MG63 (cell line): ENCODE measurements around the gene KRT73. TPM values are rescaled to one million over a fixed set of nuclear protein-coding genes. Genes with fewer than 3 reads are reported as not detected.

Source experiments
- DNase-seq: peaks from one replicate; pipeline ENCODE4 v3.0.0-alpha.2; 2020
- H3K27me3 ChIP-seq: fragments of 250-450 bp; sonication (Bioruptor Pico); 2 replicates; pipeline ENCODE4 v1.5.1; 2020; ENCODE audit warnings: mild to moderate bottlenecking, moderate library complexity
- H3K36me3 ChIP-seq: fragments of 250-450 bp; sonication (Bioruptor Pico); 2 replicates; pipeline ENCODE4 v1.5.1; 2020; ENCODE audit warnings: mild to moderate bottlenecking, moderate library complexity
- H3K4me3 ChIP-seq: fragments of 250-450 bp; sonication (Bioruptor Pico); 2 replicates; pipeline ENCODE4 v1.5.1; 2020; ENCODE audit warnings: mild to moderate bottlenecking, moderate library complexity
- H3K9me3 ChIP-seq: fragments of 250-450 bp; sonication (Bioruptor Pico); 2 replicates; pipeline ENCODE4 v1.5.1; 2020; ENCODE audit warnings: mild to moderate bottlenecking, moderate library complexity
- total RNA-seq: library from RNA; depleted of rRNA; stranded (reverse); fragments of >200 nt; shearing (Covaris generic); gene quantifications from 2 replicates; pipeline ENCODE4 v1.2.3, GENCODE V29; 2014; ENCODE audit warnings: low replicate concordance

Gene KRT73
- total RNA-seq, 1 experiment from 2014 or later = not detected

- H3K4me3 ChIP-seq = no peak overlapping the region
Observed at GRCh38 chr12:52650520-52651081, 32.2 kb upstream of the KRT73 start.

DNA sequence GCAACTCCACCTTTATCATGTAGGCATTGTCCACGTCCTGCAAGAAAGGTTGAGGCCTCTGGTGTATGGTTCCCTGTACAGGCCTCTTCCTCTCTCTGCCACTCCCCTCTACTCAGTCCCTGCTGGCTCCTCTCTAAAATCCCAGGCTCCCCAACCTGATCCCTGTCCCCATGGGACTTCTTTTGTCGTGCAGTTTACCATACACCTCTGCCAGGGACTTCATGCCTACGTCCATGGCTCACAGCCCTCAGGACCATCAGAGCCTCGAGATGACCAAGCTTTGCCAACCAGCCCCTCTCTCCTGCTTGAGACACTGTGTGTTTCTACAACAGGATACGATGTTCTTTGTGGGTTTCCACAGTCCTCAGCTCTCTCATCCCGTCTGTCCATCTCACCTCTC lies 30.7 kb upstream of the KRT73 start:
- peaks cover 4% of the 10 kb centered on the region; the same call in 1 of the 2 replicates for H3K27me3 ChIP-seq
- no peak for DNase-seq

More at GRCh38 chr12:52650520-52651081, 32.2 kb upstream of the KRT73 start:
- peak; percentile 51 for DNase-seq
- no peaks in the 10 kb centered on the region for H3K9me3 ChIP-seq
- no peaks in the 10 kb centered on the region for H3K36me3 ChIP-seq
- peaks cover 6% of the 10 kb centered on the region for H3K27me3 ChIP-seq

GRCh38 chr12:52648012-52648550 lies 29.7 kb upstream of the KRT73 start:
- Histone ChIP-seq H3K9me3 (no peaks in the 10 kb centered on the region), H3K36me3 (no peaks in the 10 kb centered on the region), H3K27me3 (peaks cover 2% of the 10 kb centered on the region; the same call in 1 of the 2 replicates), H3K4me3 (no peak overlapping the region)
- no peak for DNase-seq

More for the DNA sequence above, 30.7 kb upstream of the KRT73 start:
- Histone ChIP-seq H3K9me3 (no peaks in the 10 kb centered on the region), H3K4me3 (no peak overlapping the region), H3K36me3 (no peaks in the 10 kb centered on the region)

GRCh38 chr12:52647601-52648000 lies 29.2 kb upstream of the KRT73 start:
- no peaks in the 10 kb centered on the region for H3K9me3 ChIP-seq
- no peaks in the 10 kb centered on the region for H3K27me3 ChIP-seq
- no peak overlapping the region for H3K4me3 ChIP-seq
- no peaks in the 10 kb centered on the region for H3K36me3 ChIP-seq
- DNase-seq = no peak

DNA sequence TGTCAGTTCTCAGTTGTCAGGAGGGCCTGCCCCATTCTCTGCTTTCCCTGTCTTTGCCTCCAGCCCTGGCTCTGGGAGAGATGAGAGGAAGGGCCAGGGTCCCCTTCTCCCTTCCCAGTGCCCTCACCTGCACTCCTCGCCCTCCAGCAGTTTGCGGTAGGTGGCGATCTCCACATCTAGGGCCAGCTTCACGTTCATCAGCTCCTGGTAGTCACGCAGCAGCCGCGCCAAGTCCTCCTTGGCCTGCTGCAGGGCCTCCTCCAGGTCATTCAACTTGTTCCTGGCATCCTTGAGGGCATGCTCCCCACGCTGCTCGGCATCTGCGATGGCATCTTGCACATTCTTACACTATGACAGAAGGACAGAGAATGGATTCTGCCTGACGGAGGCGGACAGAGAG lies 28.3 kb upstream of the KRT73 start:
- H3K27me3 ChIP-seq = no peaks in the 10 kb centered on the region
- DNase-seq = no peak

GRCh38 chr12:52645982-52646381 lies 27.6 kb upstream of the KRT73 start:
- H3K27me3 ChIP-seq = no peaks in the 10 kb centered on the region
- no peak overlapping the region for H3K4me3 ChIP-seq
- no peaks in the 10 kb centered on the region for H3K9me3 ChIP-seq
- no peaks in the 10 kb centered on the region for H3K36me3 ChIP-seq
- DNase-seq = no peak

More for the DNA sequence above, 28.3 kb upstream of the KRT73 start:
- Histone ChIP-seq H3K4me3 (no peak overlapping the region), H3K9me3 (no peaks in the 10 kb centered on the region), H3K36me3 (no peaks in the 10 kb centered on the region)

DNA sequence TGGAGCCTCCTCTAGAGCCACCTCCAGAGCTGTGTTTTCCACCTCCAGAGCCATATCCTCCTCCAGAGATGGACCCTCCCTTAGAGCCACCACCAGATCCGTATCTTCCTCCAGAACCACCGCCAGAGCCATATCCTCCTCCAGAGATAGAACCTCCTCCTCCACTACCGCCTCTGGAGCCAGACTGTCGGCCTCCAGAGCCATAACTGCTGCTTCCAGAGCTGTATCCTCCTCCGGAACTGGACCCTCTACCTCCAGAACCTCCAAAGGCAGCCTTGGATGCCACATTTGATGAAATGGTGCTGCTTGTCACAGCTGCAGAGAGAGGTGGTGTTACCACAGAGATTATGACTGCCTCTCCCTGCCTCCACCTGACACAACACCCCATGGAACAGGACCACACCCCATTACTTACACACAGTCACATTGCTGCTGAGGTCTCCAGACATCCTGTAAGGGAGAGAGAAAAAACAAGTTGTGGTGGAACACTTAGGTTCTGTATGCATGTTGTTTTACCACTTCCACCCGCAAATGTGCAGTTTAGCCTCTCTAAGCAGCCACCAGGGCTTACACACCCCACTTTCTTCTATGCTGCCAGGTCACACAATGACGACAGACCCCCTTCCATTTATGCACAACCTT lies 26.9 kb upstream of the KRT73 start:
- no peak for DNase-seq
- Histone ChIP-seq H3K36me3 (no peaks in the 10 kb centered on the region), H3K27me3 (peaks cover 3% of the 10 kb centered on the region; the same call in 1 of the 2 replicates), H3K9me3 (no peaks in the 10 kb centered on the region), H3K4me3 (no peak overlapping the region)

- Histone ChIP-seq H3K4me3 (no peak overlapping the region), H3K9me3 (no peaks in the 10 kb centered on the region), H3K36me3 (no peaks in the 10 kb centered on the region), H3K27me3 (peaks cover 6% of the 10 kb centered on the region; the same call in 1 of the 2 replicates)
- no peak for DNase-seq
Observed at GRCh38 chr12:52644078-52644415, 25.7 kb upstream of the KRT73 start.

GRCh38 chr12:52643233-52644077 lies 25.1 kb upstream of the KRT73 start:
- no peak for DNase-seq
- no peaks in the 10 kb centered on the region for H3K36me3 ChIP-seq
- H3K27me3 ChIP-seq = peaks cover 8% of the 10 kb centered on the region; the same call in 1 of the 2 replicates
- H3K4me3 ChIP-seq = no peak overlapping the region
- no peaks in the 10 kb centered on the region for H3K9me3 ChIP-seq

- H3K9me3 ChIP-seq = no peaks in the 10 kb centered on the region
- DNase-seq = no peak
- H3K4me3 ChIP-seq = no peak overlapping the region
- H3K27me3 ChIP-seq = peaks cover 8% of the 10 kb centered on the region; the same call in 1 of the 2 replicates
- no peaks in the 10 kb centered on the region for H3K36me3 ChIP-seq
Observed at GRCh38 chr12:52641468-52641867, 23.1 kb upstream of the KRT73 start.

- DNase-seq = no peak
- H3K36me3 ChIP-seq = no peaks in the 10 kb centered on the region
- peaks cover 8% of the 10 kb centered on the region; the same call in 1 of the 2 replicates for H3K27me3 ChIP-seq
- H3K9me3 ChIP-seq = no peaks in the 10 kb centered on the region
- no peak overlapping the region for H3K4me3 ChIP-seq
Observed at GRCh38 chr12:52637299-52637698, 18.9 kb upstream of the KRT73 start.

DNA sequence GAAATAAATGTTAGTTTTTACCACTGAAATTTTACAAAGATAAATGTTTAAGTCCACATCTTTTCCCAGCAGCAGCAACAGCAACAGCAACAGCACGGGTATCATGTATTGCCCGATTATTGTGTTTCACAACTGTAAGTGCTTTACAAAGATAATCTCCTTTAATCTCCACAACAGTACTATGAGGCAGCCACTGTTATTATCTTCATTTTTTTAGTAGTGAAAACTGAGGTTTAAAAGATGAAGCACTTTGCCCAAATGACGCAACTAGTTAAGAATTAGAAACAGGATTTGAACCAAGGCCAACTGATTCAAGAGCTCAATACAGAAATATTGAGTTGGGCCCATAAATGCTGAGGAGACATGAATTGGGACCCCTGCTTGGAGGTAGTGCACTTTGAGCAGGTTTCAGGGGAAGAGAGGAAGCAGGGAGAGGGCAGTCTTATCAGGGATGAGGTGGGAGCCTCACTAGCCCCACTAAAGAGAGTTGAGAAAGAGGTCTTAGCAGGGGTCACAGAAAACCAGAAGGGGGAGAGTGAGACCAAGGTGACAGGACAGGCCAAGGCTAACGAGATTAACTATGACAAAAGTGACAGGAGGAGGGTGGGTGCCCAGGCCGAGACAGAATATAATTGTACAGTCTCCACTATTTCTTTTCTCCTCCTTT lies 18.4 kb upstream of the KRT73 start:
- H3K27me3 ChIP-seq = peaks cover 8% of the 10 kb centered on the region; the same call in 1 of the 2 replicates
- no peak overlapping the region for H3K4me3 ChIP-seq
- H3K9me3 ChIP-seq = no peaks in the 10 kb centered on the region
- H3K36me3 ChIP-seq = no peaks in the 10 kb centered on the region
- no peak for DNase-seq

DNA sequence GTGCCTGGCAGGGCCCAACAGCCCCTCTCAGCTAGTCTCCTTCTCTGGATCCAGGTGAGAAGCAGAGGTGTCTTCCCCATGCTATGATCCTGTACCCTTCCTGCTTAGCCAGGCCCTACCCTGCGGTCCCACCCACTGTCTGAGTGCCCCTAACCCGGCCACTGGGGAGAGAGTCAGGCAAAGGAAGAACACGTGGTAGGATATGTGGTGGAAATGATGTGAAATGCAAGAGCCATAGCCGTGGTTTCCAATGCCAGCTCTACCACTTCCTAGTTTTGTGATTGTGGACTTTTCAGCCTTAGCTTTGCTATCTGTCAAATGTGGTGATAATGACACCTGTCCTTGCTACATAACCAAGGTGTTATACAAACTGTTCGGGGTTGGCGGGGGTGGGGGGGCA lies 17.8 kb upstream of the KRT73 start:
- Histone ChIP-seq H3K9me3 (no peaks in the 10 kb centered on the region), H3K36me3 (no peaks in the 10 kb centered on the region), H3K4me3 (no peak overlapping the region), H3K27me3 (peaks cover 8% of the 10 kb centered on the region; the same call in 1 of the 2 replicates)
- DNase-seq = no peak

DNA sequence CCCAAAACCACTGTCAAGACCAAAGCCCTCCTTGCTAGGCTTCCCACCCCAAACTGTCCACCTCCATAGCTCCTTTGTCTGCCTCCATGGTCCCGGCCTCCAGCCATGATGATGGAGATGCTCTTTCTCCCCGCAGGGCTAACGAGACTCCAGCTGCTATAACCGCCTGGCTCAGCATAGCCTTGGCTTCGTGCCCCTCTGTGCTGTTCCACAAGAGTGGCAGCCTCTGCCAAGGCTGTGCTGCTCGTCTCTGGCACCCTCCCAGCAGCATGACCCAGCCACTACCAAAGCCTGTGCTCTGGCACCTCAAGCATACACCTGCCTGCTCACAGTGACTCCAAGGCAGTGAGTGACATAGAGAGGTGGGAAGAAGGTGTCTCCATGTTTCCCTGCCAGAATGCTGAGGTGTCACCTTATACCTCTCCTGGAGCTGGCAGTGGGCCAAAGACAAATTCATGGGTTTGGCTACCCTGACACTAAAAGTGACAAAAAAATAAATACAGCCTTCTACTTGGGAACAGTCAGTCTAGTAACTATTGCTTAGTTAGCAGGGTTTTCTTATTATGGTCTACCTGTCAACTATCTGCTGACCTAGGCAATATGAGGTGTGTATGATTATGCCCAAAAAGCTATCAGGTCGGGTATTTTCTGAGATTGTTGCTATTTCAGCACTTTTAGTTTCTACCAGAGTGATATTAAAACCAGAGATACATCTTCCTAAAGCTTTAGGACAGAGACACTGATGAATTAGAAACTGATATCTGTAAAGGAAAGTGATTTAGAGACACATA lies 16.1 kb upstream of the KRT73 start:
- H3K4me3 ChIP-seq = no peak overlapping the region
- H3K27me3 ChIP-seq = 0 out of 2 replicates have a peak, but pooled peaks cover 2% of the 10 kb centered on the region
- peak; percentile 61 for DNase-seq
- no peaks in the 10 kb centered on the region for H3K36me3 ChIP-seq
- no peaks in the 10 kb centered on the region for H3K9me3 ChIP-seq

- no peaks in the 10 kb centered on the region for H3K27me3 ChIP-seq
- H3K4me3 ChIP-seq = no peak overlapping the region
- no peaks in the 10 kb centered on the region for H3K36me3 ChIP-seq
- no peak for DNase-seq
- H3K9me3 ChIP-seq = no peaks in the 10 kb centered on the region
Observed at GRCh38 chr12:52633383-52633782, 15.0 kb upstream of the KRT73 start.

DNA sequence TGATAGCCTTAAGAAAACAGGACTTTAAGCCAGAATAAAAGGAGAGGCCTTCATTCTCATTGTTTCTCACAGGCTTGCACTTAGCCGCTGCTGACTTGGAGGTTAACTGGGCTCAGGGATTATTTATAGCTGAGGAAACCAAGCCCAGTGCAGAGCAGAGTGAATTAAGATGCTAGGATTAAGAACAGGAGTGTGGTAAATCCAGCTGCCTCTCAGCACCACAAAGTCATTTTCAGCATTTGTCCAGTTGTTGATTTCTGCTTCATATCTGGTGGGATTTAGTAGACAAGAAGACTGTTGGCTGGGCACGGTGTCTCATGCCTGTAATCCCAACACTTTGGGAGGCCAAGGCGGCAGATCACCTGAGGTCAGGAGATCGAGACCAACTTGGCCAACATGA lies 14.3 kb upstream of the KRT73 start:
- H3K27me3 ChIP-seq = no peaks in the 10 kb centered on the region
- no peaks in the 10 kb centered on the region for H3K36me3 ChIP-seq
- no peak overlapping the region for H3K4me3 ChIP-seq
- no peaks in the 10 kb centered on the region for H3K9me3 ChIP-seq
- no peak for DNase-seq
